NCI-H1092 (cell line): ENCODE measurements around the gene PCLAF.
"Not testable (repeated sequence)": the region's sequence is repeated elsewhere in the genome, so short reads cannot be mapped to it uniquely, and the experiment has no call there.

Experiments
- DNase-seq: peaks from one replicate; lab custom pipeline; 2025; lab: John Stamatoyannopoulos, UW

The PCLAF gene

GRCh38 chr15:64361259-64361658 lies 20.0 kb downstream of the PCLAF start:
- no peak for DNase-seq

- DNase-seq = no peak
These were observed 24.6 kb downstream of the PCLAF start for GRCh38 chr15:64356710-64357040.

- peak; percentile 91 for DNase-seq
These were observed 25.1 kb downstream of the PCLAF start, which contains the start of gene CSNK1G1 for GRCh38 chr15:64355944-64356709. TSS of gene CSNK1G1 (minus strand) at chr15:64356173. CDS start at chr15:64300499, 55,674 bp downstream.

GRCh38 chr15:64355348-64355943 lies 25.8 kb downstream of the PCLAF start:
- DNase-seq = no peak

GRCh38 chr15:64354688-64355344 lies 26.4 kb downstream of the PCLAF start:
- no peak for DNase-seq

GRCh38 chr15:64351265-64351664 lies 30.0 kb downstream of the PCLAF start:
- no peak for DNase-seq

GRCh38 chr15:64349375-64349774 lies 31.9 kb downstream of the PCLAF start:
- DNase-seq = no peak

- DNase-seq = no peak
These were observed 32.8 kb downstream of the PCLAF start for GRCh38 chr15:64348455-64348854.

- not testable (repeated sequence) for DNase-seq
These were observed 35.0 kb downstream of the PCLAF start for GRCh38 chr15:64346242-64346641.

GRCh38 chr15:64344651-64345294 lies 36.5 kb downstream of the PCLAF start:
- no peak for DNase-seq

- DNase-seq = no peak
These were observed 37.4 kb downstream of the PCLAF start for GRCh38 chr15:64343841-64344240.

- DNase-seq = no peak
These were observed 38.0 kb downstream of the PCLAF start for GRCh38 chr15:64343222-64343621.

- no peak for DNase-seq
These were observed 39.3 kb downstream of the PCLAF start for GRCh38 chr15:64341961-64342360.

GRCh38 chr15:64340355-64340754 lies 40.9 kb downstream of the PCLAF start:
- DNase-seq = no peak

GRCh38 chr15:64337761-64338160 lies 43.5 kb downstream of the PCLAF start:
- DNase-seq = no peak

- no peak for DNase-seq
These were observed 47.0 kb downstream of the PCLAF start for GRCh38 chr15:64333986-64334929.

- DNase-seq = no peak
These were observed 47.7 kb downstream of the PCLAF start for GRCh38 chr15:64333516-64333915.

- DNase-seq = not testable (repeated sequence)
These were observed 49.6 kb downstream of the PCLAF start for GRCh38 chr15:64331668-64332067.

GRCh38 chr15:64326975-64327374 lies 54.3 kb downstream of the PCLAF start:
- not testable (repeated sequence) for DNase-seq

GRCh38 chr15:64326458-64326857 lies 54.8 kb downstream of the PCLAF start:
- DNase-seq = not testable (repeated sequence)

- no peak for DNase-seq
These were observed 56.9 kb downstream of the PCLAF start for GRCh38 chr15:64324165-64324877.
